Mucosa of descending colon (tissue), 3 donors: ENCODE measurements around the gene ENOX1. TPM values are rescaled to one million over a fixed set of nuclear protein-coding genes. Genes with fewer than 3 reads are reported as not detected.

Experiments
- total RNA-seq, 3 donors: library from RNA; stranded (reverse); fragmentation: NEBNext Ultra II Directional in 2 of 3; extraction: Animal tissue kit (Norgen Biotek cat#: 25700) in 2 of 3; gene quantifications; one replicate each; pipeline versions ENCODE4 v1.2.1 to v1.2.4, GENCODE V29; 2021 to 2023
- donor health status: DM: no; HTN: no; CAD: no; lungs with moderate emphysema.
- donor health status: DM: no; HTN: no; CAD: no.
- donor health status: DM: no; HTN: yes; CAD: no.

The ENOX1 gene
- total RNA-seq, 3 donors from 2014 or later, result 0.35 to 9.8 (median 1.2) TPM

Other genes with a start within 250 kb of the ENOX1 start
- 10 to 100 TPM in 2 of 3 donors, 1 to 10 TPM in 1; 8.0 to 17.1 (median 10.9) TPM for gene CCDC122, start 92.8 kb upstream of the ENOX1 start, total RNA-seq
- 10 to 100 TPM; 10.1 to 17.3 (median 13.2) TPM for gene LACC1, start 92.9 kb upstream of the ENOX1 start, total RNA-seq